Activated gamma-delta T cell treated with Interleukin-2 at 50 U/mL for 16 hours (primary cell): ENCODE measurements around the gene TUFT1.
"Not testable (repeated sequence)": the region's sequence is repeated elsewhere in the genome, so short reads cannot be mapped to it uniquely, and the experiment has no call there.

Experiments used
- DNase-seq: peaks from one replicate; pipeline ENCODE4 v3.0.0-alpha.2; 2020

The TUFT1 gene

DNA sequence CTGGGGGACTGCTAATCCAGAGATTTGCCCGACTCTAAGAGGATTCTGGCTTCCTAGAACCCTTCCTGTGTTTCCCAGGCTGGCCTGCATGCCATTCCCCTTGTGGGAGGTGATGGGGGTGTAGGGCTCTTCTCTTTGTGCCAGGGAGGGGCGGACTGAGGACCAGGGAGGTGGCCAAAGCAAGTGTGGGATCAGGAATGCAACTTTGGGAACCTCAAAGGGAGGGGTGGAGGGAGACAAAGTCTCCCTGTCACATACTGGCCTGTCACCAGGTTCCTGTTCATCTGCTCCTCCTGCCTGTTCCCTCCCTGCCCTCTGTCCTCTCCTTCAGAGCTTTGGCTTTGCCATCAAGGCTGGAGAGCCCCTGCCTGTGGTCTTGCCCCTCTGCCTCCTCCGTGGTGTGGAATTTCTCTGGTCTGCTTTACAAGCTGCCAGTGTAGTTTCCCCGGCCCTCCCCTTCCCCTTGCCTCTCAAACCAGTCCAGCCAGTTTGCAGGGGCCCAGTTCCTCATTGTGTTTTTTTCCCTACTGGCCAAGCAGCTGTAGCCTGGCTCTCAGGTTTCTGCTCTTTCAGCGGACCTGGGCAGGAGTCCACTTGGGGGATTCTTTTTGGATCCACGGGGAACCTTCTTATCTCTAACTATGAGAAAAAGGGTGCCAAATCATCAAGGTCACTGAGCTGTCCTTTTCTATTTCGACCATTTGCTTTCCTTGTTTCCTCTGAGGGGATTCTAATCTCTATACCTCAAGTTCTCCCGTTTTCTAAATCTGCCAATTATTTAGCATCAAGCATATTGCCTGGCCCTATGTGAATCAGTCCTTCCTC, 27.1 kb upstream of the TUFT1 start:
- DNase-seq: no peak

DNA sequence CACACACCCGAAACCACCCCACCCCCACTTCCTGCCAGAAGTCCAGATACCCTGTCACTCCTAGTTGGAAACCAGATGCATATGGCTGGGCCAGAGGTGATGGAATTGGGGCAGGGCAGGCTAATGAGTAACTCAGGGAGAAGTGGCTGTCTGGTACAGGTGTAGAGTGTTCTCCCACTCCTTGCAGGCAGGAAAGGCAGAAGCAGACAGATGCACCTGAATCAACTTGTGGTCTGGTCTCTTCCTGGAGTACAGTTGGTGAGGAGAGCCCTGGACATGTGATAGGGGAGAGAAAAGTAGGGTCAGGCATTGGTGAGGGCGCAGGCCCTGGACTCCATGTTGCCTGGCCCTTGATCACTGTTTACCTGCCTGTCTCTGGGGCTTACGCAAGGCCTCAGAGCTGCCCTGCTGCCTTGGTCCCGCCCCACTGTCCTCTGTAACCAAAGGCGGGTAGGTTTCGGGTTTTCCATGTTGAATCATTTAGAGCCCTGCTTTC, 26.4 kb upstream of the TUFT1 start:
- no peak for DNase-seq

DNA sequence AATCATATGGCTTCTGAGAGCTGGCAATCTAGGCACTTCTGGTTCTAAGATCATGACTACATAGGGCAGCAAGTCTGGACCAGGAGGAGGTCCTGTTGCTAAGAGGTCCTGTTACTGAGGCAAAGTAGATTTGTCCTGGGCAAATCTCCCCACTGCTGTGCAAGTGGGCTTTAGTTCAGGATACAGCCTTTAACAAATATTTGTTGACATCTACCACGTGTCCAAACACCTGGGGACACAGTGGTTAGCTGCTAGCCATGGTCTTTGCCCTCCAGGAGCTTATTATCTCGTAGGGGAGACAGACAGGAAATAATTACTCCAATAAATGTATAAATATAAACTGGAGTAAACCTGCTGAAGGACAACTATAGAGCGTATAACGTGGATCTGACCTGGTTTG, 25.7 kb upstream of the TUFT1 start:
- no peak for DNase-seq

DNA sequence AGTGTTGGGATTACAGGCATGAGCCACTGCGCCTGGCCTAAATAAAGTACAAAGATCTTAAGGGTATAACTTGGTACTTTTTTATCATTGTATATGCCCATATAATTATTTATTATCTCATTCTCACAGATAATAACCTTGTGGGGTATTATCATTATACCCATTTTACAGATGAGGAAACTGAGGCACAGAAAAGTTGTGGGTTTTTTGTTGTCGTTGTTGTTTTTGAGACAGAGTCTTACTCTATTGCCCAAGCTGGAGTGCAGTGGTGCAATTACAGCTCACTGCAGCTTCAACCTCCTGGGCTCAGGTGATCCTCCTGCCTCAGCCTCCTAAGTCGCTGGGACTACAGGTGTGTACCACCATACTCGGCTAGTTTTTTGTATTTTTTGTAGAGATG, 24.8 kb upstream of the TUFT1 start:
- no peak for DNase-seq

DNA sequence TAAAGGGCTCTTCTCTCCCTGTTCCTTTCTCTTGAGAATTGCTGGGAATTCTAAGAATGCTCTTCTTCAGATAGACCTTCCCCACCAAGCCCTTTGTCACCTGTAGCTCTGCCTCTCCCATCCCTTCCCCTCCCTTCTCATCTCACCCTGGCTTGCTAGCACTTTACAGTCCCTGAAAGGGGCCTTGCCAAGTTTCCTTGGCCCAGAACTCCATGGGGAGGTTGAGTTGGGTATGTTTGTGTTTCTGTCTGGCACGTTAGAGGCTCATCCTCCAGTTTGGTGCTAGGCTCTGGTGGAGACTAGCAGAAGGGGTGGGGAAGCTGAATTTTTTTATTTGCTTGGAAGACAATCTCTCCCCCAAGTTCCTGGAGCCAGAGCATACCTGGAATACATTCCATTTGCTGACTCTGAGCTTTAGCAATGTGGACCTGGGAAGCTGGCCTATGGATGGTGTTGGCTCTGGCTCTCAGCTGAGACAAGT, 24.0 kb upstream of the TUFT1 start:
- no peak for DNase-seq

DNA sequence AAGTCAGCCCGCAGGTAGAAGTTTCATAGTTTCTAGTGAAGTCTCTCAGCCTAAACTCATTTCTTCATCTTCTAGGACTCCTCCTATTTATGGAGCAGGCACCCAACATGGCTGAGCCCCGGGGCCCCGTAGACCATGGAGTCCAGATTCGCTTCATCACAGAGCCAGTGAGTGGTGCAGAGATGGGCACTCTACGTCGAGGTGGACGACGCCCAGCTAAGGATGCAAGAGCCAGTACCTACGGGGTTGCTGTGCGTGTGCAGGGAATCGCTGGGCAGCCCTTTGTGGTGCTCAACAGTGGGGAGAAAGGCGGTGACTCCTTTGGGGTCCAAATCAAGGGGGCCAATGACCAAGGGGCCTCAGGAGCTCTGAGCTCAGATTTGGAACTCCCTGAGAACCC, 21.7 kb upstream of the TUFT1 start:
- no peak for DNase-seq

DNA sequence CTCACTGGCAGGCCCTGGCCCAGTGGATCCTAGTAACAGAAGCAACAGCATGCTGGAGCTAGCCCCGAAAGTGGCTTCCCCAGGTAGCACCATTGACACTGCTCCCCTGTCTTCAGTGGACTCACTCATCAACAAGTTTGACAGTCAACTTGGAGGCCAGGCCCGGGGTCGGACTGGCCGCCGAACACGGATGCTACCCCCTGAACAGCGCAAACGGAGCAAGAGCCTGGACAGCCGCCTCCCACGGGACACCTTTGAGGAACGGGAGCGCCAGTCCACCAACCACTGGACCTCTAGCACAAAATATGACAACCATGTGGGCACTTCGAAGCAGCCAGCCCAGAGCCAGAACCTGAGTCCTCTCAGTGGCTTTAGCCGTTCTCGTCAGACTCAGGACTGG, 21.2 kb upstream of the TUFT1 start:
- no peak for DNase-seq

DNA sequence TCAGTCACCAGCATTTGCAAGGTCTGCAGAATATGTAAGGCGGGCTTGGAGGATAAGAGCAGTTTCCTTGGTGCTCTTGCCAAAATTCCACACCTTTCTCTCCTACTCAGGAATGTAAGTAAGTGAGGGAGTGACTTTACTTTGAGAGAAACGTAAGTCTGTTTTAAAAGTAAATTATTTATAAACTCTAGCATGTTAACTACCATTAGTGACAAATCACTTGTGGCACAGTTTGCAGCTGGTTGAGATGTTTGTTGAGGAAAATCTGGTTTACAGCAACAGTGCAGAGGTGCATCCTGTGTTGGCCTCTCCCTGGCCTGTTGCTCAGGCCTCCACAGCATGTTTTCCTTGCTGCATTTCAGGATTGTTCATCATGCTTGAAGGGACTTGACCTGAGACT, 20.4 kb upstream of the TUFT1 start:
- no peak for DNase-seq

DNA sequence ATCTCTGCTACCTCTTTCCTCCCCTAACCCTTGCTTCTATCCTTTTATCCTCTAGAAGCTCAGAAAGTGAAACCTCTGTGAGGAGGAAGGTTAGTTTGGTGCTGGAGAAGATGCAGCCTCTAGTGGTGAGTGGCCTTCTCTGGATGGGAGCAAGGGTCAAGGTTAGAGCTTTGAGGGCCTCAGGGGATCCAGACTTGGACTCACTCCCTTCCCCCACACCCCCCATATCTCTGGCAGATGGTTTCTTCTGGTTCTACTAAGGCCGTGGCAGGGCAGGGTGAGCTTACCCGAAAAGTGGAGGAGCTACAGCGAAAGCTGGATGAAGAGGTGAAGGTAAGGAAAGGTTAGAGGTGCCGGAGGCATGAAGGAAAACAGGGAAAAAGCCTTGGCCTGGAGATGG, 19.8 kb upstream of the TUFT1 start:
- DNase-seq: no peak

DNA sequence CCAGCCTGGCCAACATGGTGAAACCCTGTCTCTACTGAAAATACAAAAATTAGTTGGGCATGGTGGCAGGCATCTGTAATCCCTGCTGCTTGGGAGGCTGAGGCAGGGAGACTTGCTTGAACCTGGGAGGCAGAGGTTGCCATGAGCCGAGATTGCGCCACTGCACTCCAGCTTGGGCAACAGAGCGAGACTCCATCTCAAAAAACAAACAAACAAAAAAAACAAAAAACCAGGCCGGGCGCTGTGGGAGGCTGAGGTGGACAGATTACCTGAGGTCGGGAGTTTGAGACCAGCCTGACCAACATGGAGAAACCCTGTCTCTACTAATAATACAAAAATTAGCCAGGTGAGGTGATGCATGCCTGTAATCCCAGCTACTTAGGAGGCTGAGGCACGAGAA, 17.7 kb upstream of the TUFT1 start:
- not testable (repeated sequence) for DNase-seq

DNA sequence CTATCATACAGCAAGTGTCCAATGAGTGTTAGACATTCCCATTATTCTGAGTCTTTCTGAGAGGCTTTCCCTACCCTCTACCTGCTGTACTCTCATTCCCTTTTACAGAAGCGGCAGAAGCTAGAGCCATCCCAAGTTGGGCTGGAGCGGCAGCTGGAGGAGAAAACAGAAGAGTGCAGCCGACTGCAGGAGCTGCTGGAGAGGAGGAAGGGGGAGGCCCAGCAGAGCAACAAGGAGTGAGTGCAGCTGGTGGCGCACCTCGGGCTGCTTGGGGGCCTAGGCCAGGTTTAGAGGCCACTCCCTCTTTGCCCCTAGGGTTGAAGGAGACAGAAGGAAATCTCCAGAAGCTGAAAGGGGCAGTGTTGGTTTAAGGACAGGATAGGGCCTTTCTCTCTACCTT, 16.8 kb upstream of the TUFT1 start:
- no peak for DNase-seq

DNA sequence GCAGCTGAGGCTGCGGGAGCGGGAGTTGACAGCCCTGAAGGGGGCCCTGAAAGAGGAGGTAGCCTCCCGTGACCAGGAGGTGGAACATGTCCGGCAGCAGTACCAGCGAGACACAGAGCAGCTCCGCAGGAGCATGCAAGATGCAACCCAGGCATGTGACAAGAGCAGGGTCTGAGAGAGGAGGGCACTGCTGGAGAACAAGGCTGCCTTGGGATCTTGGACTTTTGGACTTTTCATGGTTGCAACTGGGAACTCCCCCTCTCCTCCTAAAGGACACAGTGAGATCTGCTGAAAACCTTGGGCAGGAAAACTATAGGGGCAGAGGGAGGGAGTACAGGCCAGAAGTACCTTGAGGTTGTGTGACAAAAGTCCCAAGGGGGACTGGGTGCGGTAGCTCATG, 15.4 kb upstream of the TUFT1 start:
- no peak for DNase-seq

DNA sequence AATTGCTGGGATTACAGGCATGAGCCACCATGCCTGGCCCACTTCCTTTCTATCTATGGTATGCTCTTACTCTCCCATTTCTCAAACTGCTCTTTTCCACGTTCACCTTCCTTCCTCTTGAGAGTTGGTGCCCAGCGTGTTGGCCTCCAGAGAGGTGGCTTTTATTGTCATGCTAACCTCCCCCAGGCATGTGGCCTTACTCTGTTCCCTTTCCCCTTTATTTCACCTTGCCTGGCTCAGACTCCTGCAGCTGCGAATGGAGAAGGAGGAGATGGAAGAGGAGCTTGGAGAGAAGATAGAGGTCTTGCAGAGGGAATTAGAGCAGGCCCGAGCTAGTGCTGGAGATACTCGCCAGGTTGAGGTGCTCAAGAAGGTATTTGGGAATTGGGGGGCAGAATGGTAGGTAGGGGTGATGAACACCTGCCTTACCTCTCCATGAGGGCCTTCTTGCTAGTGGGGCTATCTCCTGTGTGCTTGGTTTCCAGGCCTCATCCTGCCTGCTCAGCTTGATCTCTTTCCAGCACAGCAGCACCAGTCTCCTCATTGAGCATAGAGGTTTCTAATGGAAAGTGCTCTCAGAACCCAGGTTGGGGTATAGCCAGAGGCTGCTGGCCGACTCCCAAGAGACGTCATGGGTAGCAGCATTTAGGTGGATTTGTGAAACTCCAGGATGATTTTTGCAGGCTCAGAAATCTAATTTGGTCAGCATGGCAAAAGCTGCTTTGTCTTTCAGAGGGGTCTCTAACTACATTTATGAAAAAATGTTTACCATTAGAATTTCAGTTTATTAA, 13.2 kb upstream of the TUFT1 start:
- no peak for DNase-seq

DNA sequence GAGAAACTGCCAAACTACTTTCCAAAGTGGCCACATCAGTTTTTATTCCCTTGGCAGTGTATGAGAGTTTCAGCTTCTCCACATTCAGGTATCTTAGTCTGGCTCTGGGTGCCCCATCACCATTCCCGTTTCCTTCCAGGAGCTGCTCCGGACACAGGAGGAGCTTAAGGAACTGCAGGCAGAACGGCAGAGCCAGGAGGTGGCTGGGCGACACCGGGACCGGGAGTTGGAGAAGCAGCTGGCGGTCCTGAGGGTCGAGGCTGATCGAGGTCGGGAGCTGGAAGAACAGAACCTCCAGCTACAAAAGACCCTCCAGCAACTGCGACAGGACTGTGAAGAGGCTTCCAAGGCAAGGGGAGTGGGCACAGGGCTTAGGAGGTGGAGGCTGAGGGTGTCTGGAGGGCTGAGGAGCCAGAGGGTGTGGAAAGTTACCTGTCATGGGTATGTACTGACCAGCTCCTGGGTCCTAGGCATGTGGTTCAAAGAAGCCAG, 10.9 kb upstream of the TUFT1 start:
- no peak for DNase-seq

DNA sequence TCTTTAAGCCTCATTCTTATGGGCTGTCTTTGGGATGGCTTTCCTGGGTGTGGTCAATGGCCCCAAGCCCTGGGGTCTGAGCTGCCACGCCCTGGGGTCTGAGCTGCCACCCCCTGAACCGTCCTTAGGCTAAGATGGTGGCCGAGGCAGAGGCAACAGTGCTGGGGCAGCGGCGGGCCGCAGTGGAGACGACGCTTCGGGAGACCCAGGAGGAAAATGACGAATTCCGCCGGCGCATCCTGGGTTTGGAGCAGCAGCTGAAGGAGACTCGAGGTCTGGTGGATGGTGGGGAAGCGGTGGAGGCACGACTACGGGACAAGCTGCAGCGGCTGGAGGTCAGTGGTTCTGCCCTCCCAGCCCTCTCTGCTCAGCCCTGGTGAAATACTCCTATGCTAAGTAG, 10.3 kb upstream of the TUFT1 start:
- DNase-seq: no peak

DNA sequence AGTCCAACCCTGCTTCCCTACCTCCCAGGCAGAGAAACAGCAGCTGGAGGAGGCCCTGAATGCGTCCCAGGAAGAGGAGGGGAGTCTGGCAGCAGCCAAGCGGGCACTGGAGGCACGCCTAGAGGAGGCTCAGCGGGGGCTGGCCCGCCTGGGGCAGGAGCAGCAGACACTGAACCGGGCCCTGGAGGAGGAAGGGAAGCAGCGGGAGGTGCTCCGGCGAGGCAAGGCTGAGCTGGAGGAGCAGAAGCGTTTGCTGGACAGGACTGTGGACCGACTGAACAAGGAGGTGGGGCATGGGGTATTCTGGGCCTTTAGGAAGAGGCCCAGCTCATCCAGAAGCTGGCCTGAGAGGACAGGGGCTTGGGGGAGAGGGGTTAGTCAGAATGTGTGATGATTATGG, 9.6 kb upstream of the TUFT1 start:
- no peak for DNase-seq

DNA sequence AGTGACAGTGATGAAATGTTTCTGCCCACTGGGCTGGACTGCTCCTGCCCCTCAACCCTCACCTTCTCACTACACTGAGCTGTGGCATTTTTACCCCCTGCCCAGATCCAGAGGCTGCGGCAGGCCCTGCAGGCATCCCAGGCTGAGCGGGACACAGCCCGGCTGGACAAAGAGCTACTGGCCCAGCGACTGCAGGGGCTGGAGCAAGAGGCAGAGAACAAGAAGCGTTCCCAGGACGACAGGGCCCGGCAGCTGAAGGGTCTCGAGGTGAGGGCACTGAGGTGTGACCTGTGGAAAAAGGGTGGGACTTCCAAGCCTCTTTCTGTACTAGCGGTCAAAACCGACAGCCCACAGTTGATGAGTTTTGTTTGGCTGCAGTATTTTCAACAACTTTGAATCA, 6.2 kb upstream of the TUFT1 start:
- DNase-seq: no peak

DNA sequence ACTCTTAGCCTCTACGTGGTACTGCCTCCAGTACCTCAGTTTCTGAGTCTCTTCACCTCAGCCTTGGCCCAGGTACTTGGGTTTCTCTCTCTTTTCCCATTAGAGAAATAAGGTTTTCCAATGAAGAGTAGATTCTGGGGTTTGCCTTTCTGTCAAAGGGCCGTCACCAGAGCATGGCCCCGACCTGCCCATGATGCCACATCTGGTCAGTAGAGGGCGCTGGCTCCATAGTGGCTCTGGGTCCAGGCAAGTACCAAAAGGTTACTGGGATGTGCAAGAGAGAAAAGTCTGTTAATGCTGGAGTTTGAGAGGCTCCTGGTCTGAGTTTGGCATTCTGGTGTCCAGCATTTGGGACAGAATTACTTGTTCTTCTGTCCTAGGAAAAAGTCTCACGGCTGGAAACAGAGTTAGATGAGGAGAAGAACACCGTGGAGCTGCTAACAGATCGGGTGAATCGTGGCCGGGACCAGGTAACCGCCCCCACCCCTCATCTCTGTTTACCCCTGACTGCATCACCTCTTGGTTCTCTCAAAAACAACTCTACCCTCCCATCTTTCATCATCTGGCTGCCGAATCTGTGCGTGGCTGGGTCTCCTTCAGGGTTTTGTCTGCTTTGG, 5.3 kb upstream of the TUFT1 start:
- DNase-seq: peak; percentile 73

DNA sequence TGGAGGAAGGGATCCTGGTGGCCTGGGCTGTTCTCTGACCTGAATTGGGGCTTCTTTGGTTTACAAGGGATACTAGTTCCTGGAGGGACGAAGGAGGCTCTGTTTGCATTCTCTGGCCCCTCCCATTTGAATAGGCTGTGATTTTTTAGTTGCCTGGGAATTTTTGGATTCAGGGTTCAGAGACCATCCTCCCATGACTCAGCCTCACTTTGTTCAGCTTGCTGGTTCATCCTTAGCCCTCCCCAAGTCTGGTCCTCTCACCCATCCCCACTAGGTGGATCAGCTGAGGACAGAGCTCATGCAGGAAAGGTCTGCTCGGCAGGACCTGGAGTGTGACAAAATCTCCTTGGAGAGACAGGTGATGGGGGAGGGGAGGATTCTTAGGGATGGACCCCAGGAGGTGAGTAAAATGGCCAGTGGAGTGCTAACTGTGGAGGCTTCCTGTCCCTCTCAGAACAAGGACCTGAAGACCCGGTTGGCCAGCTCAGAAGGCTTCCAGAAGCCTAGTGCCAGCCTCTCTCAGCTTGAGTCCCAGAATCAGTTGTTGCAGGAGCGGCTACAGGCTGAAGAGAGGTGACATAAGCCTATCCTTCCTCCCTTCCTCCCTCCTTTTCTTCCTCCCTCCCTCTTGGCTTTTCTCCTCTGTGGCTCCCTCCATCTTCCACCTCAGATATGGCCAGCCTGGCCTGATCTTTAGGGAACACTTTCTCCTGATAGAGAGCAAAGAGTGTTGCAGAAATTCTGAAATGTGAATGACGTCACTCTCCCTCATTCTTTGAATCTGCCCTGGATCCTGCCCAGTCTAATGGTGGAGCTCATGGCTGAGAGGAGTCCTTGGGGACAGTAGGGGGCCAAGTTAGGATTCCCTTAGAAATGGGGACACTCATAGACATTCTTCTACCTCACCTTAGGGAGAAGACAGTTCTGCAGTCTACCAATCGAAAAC, 4.5 kb upstream of the TUFT1 start:
- no peak for DNase-seq

DNA sequence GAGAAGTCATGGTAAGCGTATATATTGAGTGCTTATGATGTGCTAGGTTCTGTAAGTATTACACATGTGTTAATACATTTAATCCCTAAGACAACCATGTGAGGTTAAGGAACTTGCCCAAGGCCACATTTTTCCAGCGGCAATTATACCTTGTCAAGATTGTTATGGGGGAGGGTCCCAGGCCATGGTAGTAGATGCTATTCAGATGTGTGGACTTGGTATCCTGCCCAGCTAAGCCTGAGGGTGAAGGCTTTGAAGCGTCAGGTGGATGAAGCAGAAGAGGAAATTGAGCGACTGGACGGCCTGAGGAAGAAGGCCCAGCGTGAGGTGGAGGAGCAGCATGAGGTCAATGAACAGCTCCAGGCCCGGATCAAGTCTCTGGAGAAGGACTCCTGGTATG, 3.6 kb upstream of the TUFT1 start:
- DNase-seq: no peak

DNA sequence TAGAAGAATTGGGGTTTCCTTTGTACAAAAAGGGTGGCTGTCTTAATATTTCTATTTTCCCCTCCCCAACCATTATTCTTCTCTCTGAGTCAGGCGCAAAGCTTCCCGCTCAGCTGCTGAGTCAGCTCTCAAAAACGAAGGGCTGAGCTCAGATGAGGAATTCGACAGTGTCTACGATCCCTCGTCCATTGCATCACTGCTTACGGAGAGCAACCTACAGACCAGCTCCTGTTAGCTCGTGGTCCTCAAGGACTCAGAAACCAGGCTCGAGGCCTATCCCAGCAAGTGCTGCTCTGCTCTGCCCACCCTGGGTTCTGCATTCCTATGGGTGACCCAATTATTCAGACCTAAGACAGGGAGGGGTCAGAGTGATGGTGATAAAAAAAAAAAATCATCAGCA, 3.0 kb upstream of the TUFT1 start:
- DNase-seq: no peak

DNA sequence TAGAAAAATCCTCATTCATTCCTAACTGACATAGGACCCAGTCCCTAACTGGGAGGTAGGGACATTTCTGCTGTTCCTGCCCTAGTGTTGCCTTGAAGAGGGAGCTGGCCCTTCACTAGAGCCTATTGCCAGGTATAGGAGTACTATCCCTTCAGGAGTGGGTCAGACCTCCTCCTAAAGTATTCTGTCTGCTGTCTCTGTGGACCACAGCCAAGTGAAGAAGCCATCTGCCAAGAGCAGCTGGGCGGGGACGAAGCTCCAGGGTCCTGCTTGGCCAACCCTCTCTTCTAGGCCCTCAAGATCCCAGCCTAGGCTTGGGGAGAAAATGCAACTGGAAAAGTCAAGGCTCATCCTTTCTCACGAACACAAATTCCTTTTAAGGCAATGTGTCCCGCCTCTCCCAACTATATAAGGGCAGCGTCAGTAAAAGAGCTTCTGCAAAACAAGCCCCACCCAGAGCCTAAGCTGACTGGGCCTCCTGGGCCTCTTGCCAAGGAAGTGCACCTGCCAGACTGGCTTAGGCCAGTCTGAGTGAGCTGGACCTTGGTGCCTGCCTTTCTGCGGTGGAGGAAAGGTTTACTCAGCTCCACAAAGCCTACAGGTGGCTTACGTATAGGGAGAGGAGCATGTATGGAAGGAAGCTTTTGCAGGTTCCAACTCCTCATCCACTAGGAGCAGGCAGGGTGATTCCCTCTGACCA, 638 bp upstream of the TUFT1 start:
- peak; percentile 14 for DNase-seq
